ENCODE data around the gene XPO6.

DNA sequence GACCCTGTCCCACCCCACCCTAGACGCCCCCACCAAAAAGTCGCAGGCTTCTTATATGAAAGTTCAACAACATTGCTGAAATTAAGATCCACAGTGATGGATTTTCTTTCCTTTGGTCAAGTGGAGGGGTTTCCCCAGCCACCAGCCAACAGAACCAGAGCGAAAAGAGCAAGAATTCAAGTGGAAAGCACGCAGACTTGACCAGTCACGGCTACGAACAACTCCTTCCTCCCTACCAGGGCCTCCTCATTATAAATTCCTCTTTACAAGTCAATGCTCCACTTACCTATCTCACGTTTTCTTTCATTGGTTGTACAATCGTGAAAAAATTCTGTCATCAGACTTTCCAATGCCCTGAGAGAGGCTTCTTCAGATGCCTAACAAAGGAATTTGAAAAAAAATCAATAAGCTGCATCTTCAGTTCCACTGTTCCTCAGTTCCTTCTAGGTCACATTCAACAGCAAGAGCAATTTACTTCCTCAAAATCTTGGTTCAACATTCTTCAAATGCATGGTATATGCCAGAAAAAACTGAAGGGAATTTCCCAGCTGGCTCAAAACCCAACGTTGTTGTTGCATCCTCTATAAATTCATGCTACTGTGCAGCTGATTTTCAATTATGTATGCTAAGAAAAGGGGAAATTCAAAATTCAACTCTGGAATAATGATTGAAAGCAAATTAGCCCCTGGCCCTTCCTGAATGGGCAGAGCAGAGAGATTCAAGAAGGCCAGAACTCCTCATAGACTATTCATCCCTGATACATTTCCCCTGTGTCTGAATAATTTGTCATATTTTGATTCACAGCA is 30.9 kb downstream of the XPO6 start:
- TF ChIP-seq, protein P1, sequence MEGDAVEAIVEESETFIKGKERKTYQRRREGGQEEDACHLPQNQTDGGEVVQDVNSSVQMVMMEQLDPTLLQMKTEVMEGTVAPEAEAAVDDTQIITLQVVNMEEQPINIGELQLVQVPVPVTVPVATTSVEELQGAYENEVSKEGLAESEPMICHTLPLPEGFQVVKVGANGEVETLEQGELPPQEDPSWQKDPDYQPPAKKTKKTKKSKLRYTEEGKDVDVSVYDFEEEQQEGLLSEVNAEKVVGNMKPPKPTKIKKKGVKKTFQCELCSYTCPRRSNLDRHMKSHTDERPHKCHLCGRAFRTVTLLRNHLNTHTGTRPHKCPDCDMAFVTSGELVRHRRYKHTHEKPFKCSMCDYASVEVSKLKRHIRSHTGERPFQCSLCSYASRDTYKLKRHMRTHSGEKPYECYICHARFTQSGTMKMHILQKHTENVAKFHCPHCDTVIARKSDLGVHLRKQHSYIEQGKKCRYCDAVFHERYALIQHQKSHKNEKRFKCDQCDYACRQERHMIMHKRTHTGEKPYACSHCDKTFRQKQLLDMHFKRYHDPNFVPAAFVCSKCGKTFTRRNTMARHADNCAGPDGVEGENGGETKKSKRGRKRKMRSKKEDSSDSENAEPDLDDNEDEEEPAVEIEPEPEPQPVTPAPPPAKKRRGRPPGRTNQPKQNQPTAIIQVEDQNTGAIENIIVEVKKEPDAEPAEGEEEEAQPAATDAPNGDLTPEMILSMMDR (IDR thresholded peaks at IDR 0.05): no peak
- no peak for TF ChIP-seq EZH2 (IDR thresholded peaks at IDR 0.05)
- TF ChIP-seq EZH2phosphoT487 (IDR thresholded peaks at IDR 0.05): no peak
